Thyroid gland (tissue), 4 donors: ENCODE measurements around the gene FABP7.

ENCODE experiments used
- POLR2A ChIP-seq, 2 donors: fragments of 450-650 bp; IDR thresholded peaks; one replicate each; pipeline ENCODE4 v1.6.1; 2017; ENCODE audit warnings: antibody characterized with exemption in 2 of 2, mild to moderate bottlenecking in 2 of 2, moderate library complexity in 1 of 2
- TF ChIP-seq, protein P1 (sequence below), 6 experiments: fragments of 200-600 bp in 3 of 6; fragments of 450-650 bp in 3 of 6; sonication (generic) in 3 of 6; IDR thresholded peaks; one replicate each; pipeline ENCODE4 v1.5.1; 2016 to 2019; ENCODE audit warnings: antibody characterized with exemption in 6 of 6, mild to moderate bottlenecking in 2 of 6, inconsistent platforms in 1 of 6, moderate library complexity in 1 of 6

DNA sequence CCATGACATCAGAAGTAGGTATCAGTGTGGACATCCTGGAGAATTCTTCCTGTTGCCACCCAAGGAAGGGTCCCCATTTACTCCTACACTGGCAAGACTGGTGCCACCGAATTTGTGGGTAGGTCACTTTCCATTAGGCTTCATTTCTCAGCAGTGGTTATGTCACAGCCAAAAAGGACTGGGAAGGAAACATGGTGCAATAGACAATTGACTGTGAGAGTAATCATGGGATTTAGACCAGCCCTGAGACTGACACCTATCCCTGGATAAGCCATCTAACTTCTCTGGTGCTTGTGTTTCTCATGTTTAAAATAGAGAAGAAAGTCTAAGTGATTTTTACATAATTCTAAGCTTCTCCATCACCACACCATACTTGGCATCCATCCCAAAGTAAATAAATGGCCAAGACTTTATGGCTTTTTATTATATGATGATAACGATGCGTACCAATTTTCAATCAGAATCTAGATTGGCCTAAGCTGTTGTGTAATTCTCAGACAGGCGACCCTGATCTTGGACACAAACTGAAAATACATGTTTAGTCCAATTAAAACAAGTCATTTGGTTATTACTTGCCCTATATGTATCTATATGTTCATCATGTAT lies 19.7 kb downstream of the FABP7 start:
- TF ChIP-seq POLR2A (IDR thresholded peaks at IDR 0.05), result no peak
- TF ChIP-seq, protein P1, sequence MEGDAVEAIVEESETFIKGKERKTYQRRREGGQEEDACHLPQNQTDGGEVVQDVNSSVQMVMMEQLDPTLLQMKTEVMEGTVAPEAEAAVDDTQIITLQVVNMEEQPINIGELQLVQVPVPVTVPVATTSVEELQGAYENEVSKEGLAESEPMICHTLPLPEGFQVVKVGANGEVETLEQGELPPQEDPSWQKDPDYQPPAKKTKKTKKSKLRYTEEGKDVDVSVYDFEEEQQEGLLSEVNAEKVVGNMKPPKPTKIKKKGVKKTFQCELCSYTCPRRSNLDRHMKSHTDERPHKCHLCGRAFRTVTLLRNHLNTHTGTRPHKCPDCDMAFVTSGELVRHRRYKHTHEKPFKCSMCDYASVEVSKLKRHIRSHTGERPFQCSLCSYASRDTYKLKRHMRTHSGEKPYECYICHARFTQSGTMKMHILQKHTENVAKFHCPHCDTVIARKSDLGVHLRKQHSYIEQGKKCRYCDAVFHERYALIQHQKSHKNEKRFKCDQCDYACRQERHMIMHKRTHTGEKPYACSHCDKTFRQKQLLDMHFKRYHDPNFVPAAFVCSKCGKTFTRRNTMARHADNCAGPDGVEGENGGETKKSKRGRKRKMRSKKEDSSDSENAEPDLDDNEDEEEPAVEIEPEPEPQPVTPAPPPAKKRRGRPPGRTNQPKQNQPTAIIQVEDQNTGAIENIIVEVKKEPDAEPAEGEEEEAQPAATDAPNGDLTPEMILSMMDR (IDR thresholded peaks at IDR 0.05), result no peak
